Naive thymus-derived CD4-positive, alpha-beta T cell (primary cell): Measurements from ENCODE around the gene TEAD4. TPM values are rescaled to one million over a fixed set of nuclear protein-coding genes. Genes with fewer than 3 reads are reported as not detected.

Experiments used
- ATAC-seq: fragments of 150-1000 bp; cut with Tn5 transposase; 2 replicates; pipeline ENCODE4 v1.10.0; 2021; ENCODE audit warnings: mild to moderate bottlenecking, moderate library complexity
- CTCF ChIA-PET: fragments of 350-600 bp; sonication (Branson Sonifier 250); formaldehyde crosslinking; loops from one replicate; lab custom pipeline; 2021; ENCODE audit warnings: antibody characterized with exemption; lab: Charles Lee
- POLR2A ChIA-PET: fragments of 350-600 bp; sonication (Branson Sonifier 250); formaldehyde crosslinking; loops from one replicate; lab custom pipeline; 2021; ENCODE audit warnings: antibody characterized with exemption, inconsistent platforms; lab: Charles Lee
- DNase-seq, 9 donors: peaks; one replicate each; pipeline versions ENCODE4 v3.0.0 to v3.0.0-alpha.2; 2020 to 2022; ENCODE audit warnings: mixed read lengths in 1 of 9
- H3K27ac ChIP-seq: one replicate; pipeline ENCODE4 v1.7.0; 2013; ENCODE audit warnings: mild to moderate bottlenecking, low read depth, low read length, moderate library complexity
- H3K27me3 ChIP-seq, 2 donors: one replicate each; pipeline ENCODE4 v1.7.0; 2013; ENCODE audit warnings: low read length in 2 of 2, mild to moderate bottlenecking in 2 of 2, moderate library complexity in 2 of 2; ENCODE audit not compliant: control insufficient read depth in 2 of 2, insufficient read depth in 2 of 2
- H3K36me3 ChIP-seq, 3 experiments: 1 replicate in 2 of 3; 2 replicates in 1 of 3; pipeline ENCODE4 v1.7.0; 2013; ENCODE audit warnings: low read length in 3 of 3, mild to moderate bottlenecking in 3 of 3, moderate library complexity in 1 of 3; ENCODE audit not compliant: insufficient read depth in 3 of 3, control insufficient read depth in 2 of 3
- H3K4me1 ChIP-seq, 2 donors: one replicate each; pipeline ENCODE4 v1.7.0; 2013; ENCODE audit warnings: low read length in 2 of 2, mild to moderate bottlenecking in 2 of 2, moderate library complexity in 1 of 2; ENCODE audit not compliant: control insufficient read depth in 2 of 2, insufficient read depth in 2 of 2
- H3K4me3 ChIP-seq: 2 replicates; pipeline ENCODE4 v1.7.0; 2013; ENCODE audit warnings: mild to moderate bottlenecking, low read length
- H3K9me3 ChIP-seq, 3 experiments: 1 replicate in 2 of 3; 2 replicates in 1 of 3; pipeline ENCODE4 v1.7.0; 2013; ENCODE audit warnings: low read length in 3 of 3; ENCODE audit not compliant: control insufficient read depth in 2 of 3
- H3K27ac Mint-ChIP-seq, 9 donors: one replicate each; pipeline ENCODE4 v1.8.0; 2020 to 2022; ENCODE audit warnings: mixed read lengths in 9 of 9, mild to moderate bottlenecking in 8 of 9, moderate library complexity in 5 of 9, inconsistent platforms in 2 of 9
- H3K27me3 Mint-ChIP-seq, 5 donors: one replicate each; pipeline ENCODE4 v1.8.0; 2021 to 2022; ENCODE audit warnings: mixed read lengths in 5 of 5, mild to moderate bottlenecking in 1 of 5
- H3K36me3 Mint-ChIP-seq, 5 donors: one replicate each; pipeline ENCODE4 v1.8.0; 2020 to 2022; ENCODE audit warnings: mixed read lengths in 5 of 5, mild to moderate bottlenecking in 3 of 5, inconsistent platforms in 1 of 5
- H3K4me1 Mint-ChIP-seq, 7 donors: one replicate each; pipeline ENCODE4 v1.8.0; 2020 to 2022; ENCODE audit warnings: mixed read lengths in 7 of 7, mild to moderate bottlenecking in 3 of 7, inconsistent platforms in 1 of 7
- H3K4me3 Mint-ChIP-seq, 10 donors: one replicate each; pipeline ENCODE4 v1.8.0; 2020 to 2022; ENCODE audit warnings: mild to moderate bottlenecking in 10 of 10, mixed read lengths in 10 of 10, moderate library complexity in 6 of 10, inconsistent platforms in 2 of 10
- H3K9me3 Mint-ChIP-seq, 11 donors: one replicate each; pipeline ENCODE4 v1.8.0; 2020 to 2022; ENCODE audit warnings: mixed read lengths in 11 of 11, mild to moderate bottlenecking in 4 of 11, inconsistent platforms in 1 of 11, moderate library complexity in 1 of 11
- intact Hi-C, 2 donors: fragments of 100-400 bp; cut with micrococcal nuclease; formaldehyde crosslinking; loops; one replicate each; pipeline ENCODE4 v1.15.1; 2023
- polyA plus RNA-seq, 2 donors: library from polyadenylated mRNA; unstranded; fragments of 300-500 nt; fragmentation: Illumina TruSeq; gene quantifications; one replicate each; pipeline ENCODE4 v1.2.3, GENCODE V29; 2021
- total RNA-seq, 6 experiments: library from RNA in 5 of 6; stranded (reverse) in 5 of 6; gene quantifications; 1 replicate in 5 of 6; 2 replicates in 1 of 6; pipeline ENCODE4 v1.2.3 and lab custom pipeline; 2021 to 2026

Gene TEAD4
- total and polyA plus RNA-seq, 7 experiments from 2014 or later, result 1.8 TPM; not detected in 6

DNA sequence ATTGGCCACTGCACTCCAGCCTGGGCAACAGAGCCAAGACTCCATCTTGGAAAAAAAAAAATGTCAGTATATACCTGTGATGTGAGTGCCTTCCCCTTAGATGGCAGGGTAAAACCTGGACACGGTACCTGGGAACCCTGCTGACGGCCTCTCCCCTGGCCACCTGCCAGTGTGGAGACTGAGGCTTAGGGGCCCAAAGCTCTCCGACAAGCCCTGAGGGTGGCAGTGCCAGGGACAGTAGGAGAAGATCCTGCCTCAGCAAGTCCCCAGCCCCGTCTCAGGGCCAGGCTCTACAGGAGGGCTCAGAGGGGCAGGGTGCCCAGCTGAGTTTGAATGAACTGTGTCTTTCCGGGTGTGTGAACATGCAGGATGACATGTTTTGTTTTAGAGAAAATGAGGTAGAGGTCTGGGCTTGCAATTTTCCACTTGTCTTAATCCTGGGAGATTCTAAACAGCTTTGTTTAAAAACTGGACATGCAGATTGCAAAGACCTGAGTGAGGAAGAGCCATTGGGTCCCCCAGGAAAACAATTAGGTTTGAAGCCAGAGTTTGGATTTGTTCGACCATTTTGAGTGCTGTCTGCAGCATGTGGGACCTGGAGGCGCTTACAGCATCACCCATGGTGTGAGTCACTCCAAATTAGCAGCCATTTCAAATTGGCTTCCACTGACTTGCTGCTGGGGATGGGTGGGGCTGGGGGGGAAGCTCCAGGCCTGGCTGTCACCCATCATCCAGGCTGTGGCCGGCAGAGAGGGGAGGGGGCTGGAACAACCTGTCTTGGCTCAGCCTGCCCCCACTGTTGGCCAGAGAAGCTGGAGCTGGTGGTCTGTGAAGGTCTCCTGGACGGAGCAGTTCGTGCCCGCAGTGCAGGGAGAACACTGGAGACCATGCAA, 128.8 kb downstream of the TEAD4 start:
- peaks cover 0 to 7% (median 0%) of the 10 kb centered on the region in 7 donors for H3K4me1 Mint-ChIP-seq
- ATAC-seq, result no peak
- CTCF ChIA-PET, result no interaction called here

GRCh38 chr12:3089588-3089987, 130.4 kb downstream of the TEAD4 start:
- ChIA-PET POLR2A (no interaction called here), CTCF (no interaction called here)
- H3K9me3 Mint-ChIP-seq, result no peaks in the 10 kb centered on the region
- no peaks in the 10 kb centered on the region for H3K27me3 ChIP-seq
- H3K4me3 Mint-ChIP-seq, result no peak overlapping the region
- no peaks in the 10 kb centered on the region for H3K9me3 ChIP-seq
- H3K36me3 Mint-ChIP-seq, result no peaks in the 10 kb centered on the region
- intact Hi-C loops, result no loop called here
- ATAC-seq (no peak), DNase-seq (no peak)
- no peaks in the 10 kb centered on the region for H3K36me3 ChIP-seq
- peaks cover 0 to 4% (median 0%) of the 10 kb centered on the region in 7 donors for H3K4me1 Mint-ChIP-seq
- no peak overlapping the region for H3K4me3 ChIP-seq
- no peak overlapping the region for H3K27ac ChIP-seq
- H3K27me3 Mint-ChIP-seq, result peaks cover 0 to 3% (median 0%) of the 10 kb centered on the region in 5 donors
- no peaks in the 10 kb centered on the region for H3K4me1 ChIP-seq
- no peak overlapping the region for H3K27ac Mint-ChIP-seq

More for the DNA sequence above, 128.8 kb downstream of the TEAD4 start:
- H3K4me3 Mint-ChIP-seq, result no peak overlapping the region
- Histone ChIP-seq H3K36me3 (no peaks in the 10 kb centered on the region), H3K27me3 (no peaks in the 10 kb centered on the region), H3K9me3 (no peaks in the 10 kb centered on the region), H3K4me3 (no peak overlapping the region), H3K27ac (no peak overlapping the region), H3K4me1 (no peaks in the 10 kb centered on the region)
- peaks cover 0 to 3% (median 0%) of the 10 kb centered on the region in 5 donors for H3K27me3 Mint-ChIP-seq
- no peaks in the 10 kb centered on the region for H3K36me3 Mint-ChIP-seq
- no peak overlapping the region for H3K27ac Mint-ChIP-seq
- intact Hi-C loops, result no loop called here
- DNase-seq, result no peak
- H3K9me3 Mint-ChIP-seq, result peaks cover 0 to 3% (median 0%) of the 10 kb centered on the region in 11 donors
- POLR2A ChIA-PET, result no interaction called here

Other genes with a start within 250 kb of the TEAD4 start
- 10 to 100 TPM; 47.4 to 95.4 (median 54.6) TPM for gene FKBP4, start 164.4 kb upstream of the TEAD4 start, total RNA-seq
- 10 to 100 TPM; 27.3 to 39.6 TPM for gene FKBP4, start 164.4 kb upstream of the TEAD4 start, polyA plus RNA-seq
- 100 to 1,000 TPM in 2 of 5 experiments, 10 to 100 TPM in 3; 50.4 to 156 (median 95.6) TPM for gene ITFG2, start 146.7 kb upstream of the TEAD4 start, total RNA-seq
- gene ITFG2, start 146.7 kb upstream of the TEAD4 start, polyA plus RNA-seq, result 10 to 100 TPM; 52.3 to 76.1 TPM
- gene NRIP2, start 124.4 kb upstream of the TEAD4 start, total RNA-seq, result not detected
- gene NRIP2, start 124.4 kb upstream of the TEAD4 start, polyA plus RNA-seq, result 1 to 10 TPM; 1.6 to 2.0 TPM
- gene TEX52, start 102.4 kb upstream of the TEAD4 start, total RNA-seq, result not detected
- not detected for gene TEX52, start 102.4 kb upstream of the TEAD4 start, polyA plus RNA-seq
- gene FOXM1, start 82.2 kb upstream of the TEAD4 start, total RNA-seq, result 10 to 100 TPM in 1 of 5 experiments, 1 to 10 TPM in 1, under 1 TPM in 2, not detected in 1; 0.35 to 77.2 (median 0.82) TPM
- gene FOXM1, start 82.2 kb upstream of the TEAD4 start, polyA plus RNA-seq, result not detected
- gene RHNO1, start 82.2 kb upstream of the TEAD4 start, total RNA-seq, result 10 to 100 TPM; 13.7 to 44.3 (median 28.7) TPM
- 10 to 100 TPM; 49.4 to 53.6 TPM for gene RHNO1, start 82.2 kb upstream of the TEAD4 start, polyA plus RNA-seq
- gene TULP3, start 68.5 kb upstream of the TEAD4 start, total RNA-seq, result 1 to 10 TPM; 4.7 to 9.6 (median 7.4) TPM
- 1 to 10 TPM; 4.5 to 6.7 TPM for gene TULP3, start 68.5 kb upstream of the TEAD4 start, polyA plus RNA-seq
- 1 to 10 TPM in 4 of 5 experiments, not detected in 1; 1.0 to 1.8 (median 1.3) TPM for gene TSPAN9, start 118.0 kb downstream of the TEAD4 start, total RNA-seq
- gene TSPAN9, start 118.0 kb downstream of the TEAD4 start, polyA plus RNA-seq, result under 1 TPM; 0.20 to 0.41 TPM